Hematopoietic multipotent progenitor cell treated with erythropoietin and hydrocortisone succinate and interleukin-3 and kit ligand, for 4 days (in vitro differentiated cells): ENCODE data around the gene PAX1.

Experiments used
- DNase-seq: peaks from one replicate; pipeline ENCODE4 v3.0.0-alpha.2; 2015

Gene PAX1

GRCh38 chr20:21703717-21704407, 1.6 kb upstream of the PAX1 start:
- no peak for DNase-seq

DNA sequence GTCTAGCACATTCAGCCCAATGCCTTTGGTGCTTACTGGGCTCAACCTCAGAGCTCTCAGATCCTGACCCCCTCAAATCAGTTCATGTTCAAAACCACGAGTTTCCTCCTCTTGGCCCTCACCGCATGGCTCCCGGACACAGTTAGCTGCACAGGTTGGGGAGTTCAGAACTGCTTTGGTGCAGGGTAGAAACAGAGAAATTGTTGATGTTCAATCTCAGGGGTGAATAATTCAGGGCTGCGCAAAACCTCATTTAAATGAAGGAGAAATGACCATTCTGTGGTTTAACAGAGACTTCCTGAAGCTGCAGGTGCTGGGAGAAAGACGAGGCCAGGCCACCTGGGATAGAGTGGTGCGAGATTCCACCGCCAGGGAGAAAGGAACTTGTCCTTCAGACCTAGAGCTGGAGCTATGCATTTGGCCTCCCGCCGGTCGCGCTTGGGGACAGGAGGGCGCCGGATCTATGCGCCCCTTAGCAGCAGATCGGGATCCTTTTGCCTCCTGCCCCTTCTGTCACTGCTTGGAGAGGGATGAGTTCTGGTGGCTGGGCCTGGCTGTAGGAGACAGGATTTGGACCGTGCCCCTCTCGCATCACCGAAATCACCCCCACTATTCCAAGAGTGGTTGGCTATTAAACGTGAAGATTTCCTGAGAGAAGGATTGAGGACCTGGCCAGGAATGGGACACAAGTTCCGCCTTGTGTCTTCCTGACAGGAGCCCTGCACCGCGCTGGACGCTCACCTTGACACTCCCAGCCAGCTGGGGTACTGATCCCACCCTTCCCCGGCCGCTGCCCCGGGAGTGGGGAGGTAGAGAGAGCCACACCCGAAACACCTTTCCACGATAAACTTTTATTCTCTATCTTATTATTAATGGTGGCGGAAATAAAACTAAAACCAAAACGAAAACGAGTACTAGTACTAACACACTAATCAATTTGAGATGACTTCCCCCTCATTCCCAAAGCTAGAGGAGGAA, 767 bp upstream of the PAX1 start:
- no peak for DNase-seq

DNA sequence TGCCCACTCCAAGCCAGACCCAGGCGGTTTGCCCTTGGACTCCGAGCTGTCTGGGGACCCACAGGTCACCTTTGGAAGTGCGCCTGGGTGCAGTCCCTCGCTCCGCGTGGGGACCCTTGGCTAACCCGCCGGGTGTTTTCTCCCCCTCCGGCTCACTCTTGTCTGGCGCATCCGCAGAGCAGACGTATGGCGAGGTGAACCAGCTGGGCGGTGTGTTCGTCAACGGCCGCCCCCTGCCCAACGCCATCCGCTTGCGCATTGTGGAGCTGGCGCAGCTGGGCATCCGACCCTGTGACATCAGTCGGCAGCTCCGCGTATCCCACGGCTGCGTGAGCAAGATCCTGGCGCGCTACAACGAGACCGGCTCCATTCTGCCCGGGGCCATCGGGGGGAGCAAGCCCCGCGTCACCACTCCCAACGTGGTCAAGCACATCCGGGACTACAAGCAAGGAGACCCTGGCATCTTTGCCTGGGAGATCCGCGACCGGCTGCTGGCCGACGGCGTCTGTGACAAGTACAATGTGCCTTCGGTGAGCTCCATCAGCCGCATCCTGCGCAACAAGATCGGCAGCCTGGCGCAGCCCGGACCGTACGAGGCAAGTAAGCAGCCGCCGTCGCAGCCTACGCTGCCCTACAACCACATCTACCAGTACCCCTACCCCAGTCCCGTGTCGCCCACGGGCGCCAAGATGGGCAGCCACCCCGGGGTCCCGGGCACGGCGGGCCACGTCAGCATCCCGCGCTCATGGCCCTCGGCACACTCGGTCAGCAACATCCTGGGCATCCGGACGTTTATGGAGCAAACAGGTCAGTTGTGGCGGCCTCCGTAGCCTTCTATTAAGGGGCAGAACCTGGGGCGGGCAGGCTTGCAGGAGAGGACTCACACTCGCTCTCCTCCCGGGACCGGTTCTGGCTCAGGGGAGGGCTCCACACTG, 1.1 kb downstream of the PAX1 start:
- DNase-seq: no peak

DNA sequence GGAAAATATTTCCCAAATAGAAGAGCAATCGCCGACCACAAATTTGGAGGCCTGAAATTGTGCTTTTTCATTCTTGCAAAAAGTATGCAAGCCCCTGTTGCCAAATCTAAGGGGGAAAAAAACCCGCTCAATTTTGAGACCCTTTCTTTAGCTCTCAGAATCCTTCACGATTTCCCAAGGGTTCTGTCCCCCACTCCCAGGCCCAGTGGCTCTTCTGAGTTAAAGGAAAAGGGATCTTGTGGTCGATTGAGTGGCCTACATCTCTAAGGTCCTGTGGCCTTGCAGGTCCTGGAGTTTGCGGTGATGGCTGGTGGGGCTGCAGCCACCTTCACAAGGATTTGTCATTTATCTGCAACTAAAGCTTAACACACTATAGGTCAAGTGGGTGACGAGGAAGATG, 1.8 kb downstream of the PAX1 start:
- no peak for DNase-seq

- DNase-seq: no peak
These were observed 2.7 kb downstream of the PAX1 start for GRCh38 chr20:21707999-21708737.

GRCh38 chr20:21708738-21709534, 3.5 kb downstream of the PAX1 start:
- no peak for DNase-seq

- DNase-seq: no peak
These were observed 4.1 kb downstream of the PAX1 start for GRCh38 chr20:21709535-21709904.

DNA sequence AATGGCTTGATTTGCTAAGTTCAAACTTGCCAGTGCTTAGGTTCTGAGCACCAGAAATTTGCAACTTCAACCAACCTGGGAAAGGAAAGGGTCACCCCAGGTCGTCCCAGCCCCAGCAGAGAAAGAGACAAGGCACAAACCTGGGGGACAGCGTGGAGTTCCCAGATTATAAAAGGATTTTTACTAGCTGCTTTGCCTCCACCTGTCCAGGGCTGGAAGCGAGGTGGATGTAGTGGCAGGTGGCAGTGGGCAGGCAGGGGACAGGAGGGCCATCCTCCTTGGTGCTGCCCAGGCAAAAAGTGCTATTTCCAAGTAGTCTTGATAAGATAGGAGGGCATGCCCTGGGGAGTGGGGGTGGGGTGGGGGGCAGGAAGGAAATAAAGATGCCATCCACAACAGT, 4.9 kb downstream of the PAX1 start:
- no peak for DNase-seq

GRCh38 chr20:21710863-21711431, 5.5 kb downstream of the PAX1 start:
- DNase-seq: no peak

DNA sequence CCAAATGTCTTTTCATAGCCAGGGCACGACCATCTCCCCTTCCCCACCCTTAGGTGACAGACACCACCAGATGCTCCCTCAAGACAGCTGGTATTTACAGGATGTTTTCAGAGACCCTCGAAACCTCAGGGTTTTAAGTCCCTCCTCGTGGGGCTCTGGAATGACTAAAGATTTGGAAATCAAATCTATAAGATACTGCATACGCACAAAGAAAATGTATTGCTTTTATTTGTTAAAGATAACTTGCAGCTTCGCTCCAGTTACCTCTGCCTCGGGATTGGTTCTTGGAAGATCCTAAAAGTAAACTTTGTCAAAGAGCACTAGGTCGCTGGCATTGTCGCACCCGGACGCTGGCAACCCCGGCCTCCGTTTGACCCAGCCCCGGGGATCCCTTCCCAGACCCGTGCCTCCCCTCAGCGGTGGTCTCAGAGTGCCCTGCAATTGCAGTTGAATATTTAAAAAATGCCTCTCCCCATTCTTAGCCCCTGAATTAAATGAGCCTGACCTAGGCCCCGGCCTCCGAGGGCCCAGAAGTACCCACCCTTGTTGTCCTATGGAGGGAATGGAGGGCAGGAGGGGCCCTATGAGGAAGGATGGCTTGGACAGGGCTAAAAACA, 7.1 kb downstream of the PAX1 start:
- DNase-seq: no peak

GRCh38 chr20:21713470-21713869, 8.0 kb downstream of the PAX1 start:
- DNase-seq: no peak

DNA sequence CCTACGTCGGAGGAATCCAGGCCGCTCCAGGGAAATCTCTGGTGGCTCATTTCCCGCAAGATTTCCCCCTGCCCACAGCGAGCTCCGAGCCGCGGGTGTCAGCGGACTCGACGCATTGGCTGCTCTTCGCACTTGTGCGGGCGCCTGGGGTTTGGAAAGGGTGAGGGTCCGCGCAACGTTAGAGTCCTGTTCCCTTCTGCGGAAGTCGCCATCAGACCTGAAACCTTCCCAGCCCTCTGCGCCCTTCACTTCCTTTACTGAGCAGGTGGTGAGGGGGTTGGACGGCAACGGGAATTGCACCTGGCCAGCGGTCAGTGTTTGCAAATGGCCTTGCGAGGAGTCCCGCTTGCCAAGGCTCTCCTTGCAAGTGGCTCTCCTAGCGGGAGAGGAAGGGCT, 8.4 kb downstream of the PAX1 start:
- DNase-seq: no peak

- DNase-seq: no peak
These were observed 9.1 kb downstream of the PAX1 start for GRCh38 chr20:21714297-21715192.

- DNase-seq: no peak
These were observed 9.9 kb downstream of the PAX1 start for GRCh38 chr20:21715193-21715881.

- peak; percentile 78 for DNase-seq
These were observed 14.2 kb downstream of the PAX1 start for GRCh38 chr20:21719592-21720214.

GRCh38 chr20:21725892-21726291, 20.4 kb downstream of the PAX1 start:
- DNase-seq: no peak

DNA sequence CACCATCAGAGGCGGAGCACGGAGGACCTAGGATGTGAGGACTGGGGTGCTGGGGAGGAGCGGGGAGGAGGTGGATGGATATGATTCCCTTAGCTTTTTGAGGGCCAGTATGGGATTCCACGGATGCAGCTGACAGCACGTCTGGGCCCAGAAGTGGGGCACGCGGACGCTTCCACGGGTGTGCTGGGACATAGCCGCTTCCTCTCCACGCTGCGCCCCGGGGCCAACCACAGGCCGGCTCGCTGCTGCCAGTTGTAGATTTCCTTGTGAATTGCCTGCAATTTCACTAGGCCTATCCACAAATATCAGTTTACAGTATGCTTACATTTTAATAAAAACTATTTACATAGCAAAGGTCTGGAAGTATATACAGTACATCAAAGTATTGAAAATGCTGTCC, 23.9 kb downstream of the PAX1 start:
- DNase-seq: no peak

- DNase-seq: no peak
These were observed 33.7 kb downstream of the PAX1 start for GRCh38 chr20:21739161-21739560.
